Measurements from ENCODE around the gene TWIST2. TPM values are rescaled to one million over a fixed set of nuclear protein-coding genes. Genes with fewer than 3 reads are reported as not detected.

TWIST2 gene
- polyA plus RNA-seq, 3 donors, result 0.43 to 0.49 (median 0.43) TPM

- no peaks in the 10 kb centered on the region for H3K27me3 ChIP-seq (ENCODE audit: control insufficient read depth in 2 of 2, insufficient read depth in 2 of 2, low read length in 2 of 2)
- Mint-ChIP-seq H3K27ac (no peak overlapping the region), H3K9me3 (peaks cover 0 to 7% (median 3%) of the 10 kb centered on the region in 7 donors), H3K36me3 (no peaks in the 10 kb centered on the region), H3K4me1 (no peaks in the 10 kb centered on the region), H3K27me3 (ENCODE audit: low read depth in 3 of 3) (peaks cover 0 to 4% (median 3%) of the 10 kb centered on the region in 3 donors), H3K4me3 (no peak overlapping the region)
- 83% methylated on average over 8 of the region's 13 CpGs for WGBS (ENCODE audit: insufficient coverage)
- no peak for DNase-seq
- H3K36me3 ChIP-seq (replicated peaks in 1 of 2; ENCODE audit: control insufficient read depth in 1 of 2, insufficient read depth in 2 of 2, low read length in 2 of 2), result no peaks in the 10 kb centered on the region
- H3K4me1 ChIP-seq (ENCODE audit: control insufficient read depth in 1 of 2, insufficient read depth in 2 of 2, low read length in 2 of 2), result no peaks in the 10 kb centered on the region
- H3K9me3 ChIP-seq (replicated peaks in 1 of 2; ENCODE audit: control insufficient read depth in 1 of 2, insufficient read depth in 1 of 2, low read length in 2 of 2), result peaks cover 0 to 4% of the 10 kb centered on the region in 2 donors
- no peak for TF ChIP-seq CTCF (IDR thresholded peaks at IDR 0.05)
- no peaks in the 10 kb centered on the region for H3K79me2 ChIP-seq (ENCODE audit: insufficient read depth, low read length)
- no peak overlapping the region for H3K4me2 ChIP-seq (replicated peaks; ENCODE audit: extremely low read depth, low read length, poor library complexity, severe bottlenecking)
- no peaks in the 10 kb centered on the region for H4K20me1 ChIP-seq (ENCODE audit: insufficient read depth, low read length)
- H3K9ac ChIP-seq (ENCODE audit: insufficient read depth, low read length, poor library complexity, severe bottlenecking), result no peak overlapping the region
- H2AFZ ChIP-seq (ENCODE audit: insufficient read depth, low read depth, low read length, poor library complexity, severe bottlenecking), result no peak overlapping the region
- H3K27ac ChIP-seq (ENCODE audit: low read depth in 1 of 2, low read length in 2 of 2), result no peak overlapping the region
- H3K4me3 ChIP-seq (replicated peaks in 1 of 3; ENCODE audit: low read depth in 2 of 3, low read length in 3 of 3), result no peak overlapping the region
- intact Hi-C loops (cut with micrococcal nuclease), result no loop called here
These were observed 57.3 kb downstream of the TWIST2 start for GRCh38 chr2:238905224-238905623.

- Mint-ChIP-seq H3K27me3 (ENCODE audit: low read depth in 3 of 3) (peaks cover 0 to 4% (median 3%) of the 10 kb centered on the region in 3 donors), H3K9me3 (peaks cover 0 to 7% (median 3%) of the 10 kb centered on the region in 7 donors), H3K4me3 (no peak overlapping the region), H3K36me3 (no peaks in the 10 kb centered on the region), H3K4me1 (no peaks in the 10 kb centered on the region), H3K27ac (no peak overlapping the region)
- no peak for TF ChIP-seq CTCF (IDR thresholded peaks at IDR 0.05)
- intact Hi-C loops (cut with micrococcal nuclease), result no loop called here
- DNase-seq, result no peak
- WGBS (ENCODE audit: insufficient coverage), result 93% methylated on average over 27 of the region's 28 CpGs
- Histone ChIP-seq H3K27ac (ENCODE audit: low read depth in 1 of 2, low read length in 2 of 2) (no peak overlapping the region), H3K4me2 (replicated peaks; ENCODE audit: extremely low read depth, low read length, poor library complexity, severe bottlenecking) (no peak overlapping the region), H3K9ac (ENCODE audit: insufficient read depth, low read length, poor library complexity, severe bottlenecking) (no peak overlapping the region), H3K9me3 (replicated peaks in 1 of 2; ENCODE audit: control insufficient read depth in 1 of 2, insufficient read depth in 1 of 2, low read length in 2 of 2) (peaks cover 0 to 4% of the 10 kb centered on the region in 2 donors), H3K4me3 (replicated peaks in 1 of 3; ENCODE audit: low read depth in 2 of 3, low read length in 3 of 3) (no peak overlapping the region), H3K27me3 (ENCODE audit: control insufficient read depth in 2 of 2, insufficient read depth in 2 of 2, low read length in 2 of 2) (no peaks in the 10 kb centered on the region), H3K4me1 (ENCODE audit: control insufficient read depth in 1 of 2, insufficient read depth in 2 of 2, low read length in 2 of 2) (no peaks in the 10 kb centered on the region), H3K36me3 (replicated peaks in 1 of 2; ENCODE audit: control insufficient read depth in 1 of 2, insufficient read depth in 2 of 2, low read length in 2 of 2) (no peaks in the 10 kb centered on the region), H2AFZ (ENCODE audit: insufficient read depth, low read depth, low read length, poor library complexity, severe bottlenecking) (no peak overlapping the region), H4K20me1 (ENCODE audit: insufficient read depth, low read length) (no peaks in the 10 kb centered on the region), H3K79me2 (ENCODE audit: insufficient read depth, low read length) (no peaks in the 10 kb centered on the region)
These were observed 57.8 kb downstream of the TWIST2 start for GRCh38 chr2:238905644-238906043.

All from CD14-positive monocyte (primary cell).